Measurements from ENCODE around the gene DNAAF1.
"Not testable (repeated sequence)": the region's sequence is repeated elsewhere in the genome, so short reads cannot be mapped to it uniquely, and the experiment has no call there.

Gene DNAAF1

GRCh38 chr16:84115919-84116719, 29.0 kb upstream of the DNAAF1 start:
- H3K27ac ChIP-seq (ENCODE audit: low read depth, low read length) = peak overlapping the region; percentile 75
- peaks cover 64% of the 10 kb centered on the region for H3K79me2 ChIP-seq (ENCODE audit: control insufficient read depth, low read length)
- H3F3A ChIP-seq (ENCODE audit: control insufficient read depth, insufficient read depth) = peaks cover 7% of the 10 kb centered on the region; the same call in 1 of the 2 replicates
- H4K20me1 ChIP-seq (ENCODE audit: control insufficient read depth, insufficient read depth, low read depth, low read length) = peaks cover 9% of the 10 kb centered on the region; the same call in 1 of the 2 replicates
- peaks cover 13% of the 10 kb centered on the region for H3K36me3 ChIP-seq (ENCODE audit: control insufficient read depth, low read length)
- H3K4me1 ChIP-seq (ENCODE audit: control insufficient read depth, low read length) = peaks cover 24% of the 10 kb centered on the region
- H3K27me3 ChIP-seq (ENCODE audit: control insufficient read depth, low read length) = no peaks in the 10 kb centered on the region
- H3K4me2 ChIP-seq (ENCODE audit: low read length) = peak overlapping the region; percentile 96
- H3K9me3 ChIP-seq (ENCODE audit: control insufficient read depth, insufficient read depth, low read length) = no peaks in the 10 kb centered on the region
- H3K4me3 ChIP-seq (ENCODE audit: low read length) = peak overlapping the region; percentile 90
- TF ChIP-seq CTCF (IDR thresholded peaks at IDR 0.05; ENCODE audit: low read depth, low read length, poor library complexity, severe bottlenecking) (no peak), EZH2phosphoT487 (IDR thresholded peaks at IDR 0.05; ENCODE audit: borderline replicate concordance, low read length) (no peak)
- no peaks in the 10 kb centered on the region for H3K9me2 ChIP-seq (replicated peaks; ENCODE audit: control insufficient read depth, low read length)

GRCh38 chr16:84116720-84117493, 28.2 kb upstream of the DNAAF1 start, which contains the start of gene MBTPS1:
Gene MBTPS1 (minus strand): TSS chr16:84116942. CDS start chr16:84101783, 15,159 bp downstream.
- peak within 1 kb of the TSS; percentile 90 for H3K4me3 ChIP-seq (ENCODE audit: low read length)
- H3K4me1 ChIP-seq (ENCODE audit: control insufficient read depth, low read length) = peaks cover 17% of the 10 kb centered on the region
- peaks cover 6% of the 10 kb centered on the region; the same call in 1 of the 2 replicates for H4K20me1 ChIP-seq (ENCODE audit: control insufficient read depth, insufficient read depth, low read depth, low read length)
- no peaks in the 10 kb centered on the region for H3K9me3 ChIP-seq (ENCODE audit: control insufficient read depth, insufficient read depth, low read length)
- TF ChIP-seq EZH2phosphoT487 (IDR thresholded peaks at IDR 0.05; ENCODE audit: borderline replicate concordance, low read length) = no peak
- TF ChIP-seq CTCF (IDR thresholded peaks at IDR 0.05; ENCODE audit: low read depth, low read length, poor library complexity, severe bottlenecking) = no peak
- H3K4me2 ChIP-seq (ENCODE audit: low read length) = peak within 1 kb of the TSS; percentile 96
- H3K79me2 ChIP-seq (ENCODE audit: control insufficient read depth, low read length) = peaks cover 56% of the 10 kb centered on the region
- no peaks in the 10 kb centered on the region for H3K27me3 ChIP-seq (ENCODE audit: control insufficient read depth, low read length)
- H3K27ac ChIP-seq (ENCODE audit: low read depth, low read length) = peak within 1 kb of the TSS; percentile 75
- peaks cover 7% of the 10 kb centered on the region; the same call in 1 of the 2 replicates for H3F3A ChIP-seq (ENCODE audit: control insufficient read depth, insufficient read depth)
- peaks cover 13% of the 10 kb centered on the region; the same call in 1 of the 2 replicates for H3K36me3 ChIP-seq (ENCODE audit: control insufficient read depth, low read length)
- H3K9me2 ChIP-seq (replicated peaks; ENCODE audit: control insufficient read depth, low read length) = no peaks in the 10 kb centered on the region

GRCh38 chr16:84117494-84117843, 27.6 kb upstream of the DNAAF1 start:
- H4K20me1 ChIP-seq (ENCODE audit: control insufficient read depth, insufficient read depth, low read depth, low read length) = peaks cover 6% of the 10 kb centered on the region; the same call in 1 of the 2 replicates
- H3K9me3 ChIP-seq (ENCODE audit: control insufficient read depth, insufficient read depth, low read length) = no peaks in the 10 kb centered on the region
- H3K4me1 ChIP-seq (ENCODE audit: control insufficient read depth, low read length) = peaks cover 16% of the 10 kb centered on the region
- H3K36me3 ChIP-seq (ENCODE audit: control insufficient read depth, low read length) = peaks cover 13% of the 10 kb centered on the region; the same call in 1 of the 2 replicates
- peak overlapping the region; percentile 90 for H3K4me3 ChIP-seq (ENCODE audit: low read length)
- peaks cover 50% of the 10 kb centered on the region for H3K79me2 ChIP-seq (ENCODE audit: control insufficient read depth, low read length)
- H3K27me3 ChIP-seq (ENCODE audit: control insufficient read depth, low read length) = no peaks in the 10 kb centered on the region
- H3K9me2 ChIP-seq (replicated peaks; ENCODE audit: control insufficient read depth, low read length) = no peaks in the 10 kb centered on the region
- no peak for TF ChIP-seq CTCF (IDR thresholded peaks at IDR 0.05; ENCODE audit: low read depth, low read length, poor library complexity, severe bottlenecking)
- no peak for TF ChIP-seq EZH2phosphoT487 (IDR thresholded peaks at IDR 0.05; ENCODE audit: borderline replicate concordance, low read length)
- H3F3A ChIP-seq (ENCODE audit: control insufficient read depth, insufficient read depth) = peaks cover 7% of the 10 kb centered on the region; the same call in 1 of the 2 replicates
- H3K4me2 ChIP-seq (ENCODE audit: low read length) = peak overlapping the region; percentile 96
- H3K27ac ChIP-seq (ENCODE audit: low read depth, low read length) = peak overlapping the region; percentile 75

- Histone ChIP-seq H3K36me3 (ENCODE audit: control insufficient read depth, low read length) (peaks cover 13% of the 10 kb centered on the region; the same call in 1 of the 2 replicates), H3K79me2 (ENCODE audit: control insufficient read depth, low read length) (peaks cover 42% of the 10 kb centered on the region), H3K4me2 (ENCODE audit: low read length) (peak overlapping the region; percentile 96), H3K4me1 (ENCODE audit: control insufficient read depth, low read length) (peaks cover 16% of the 10 kb centered on the region)
- not testable (repeated sequence) for H3K27me3 ChIP-seq (ENCODE audit: control insufficient read depth, low read length); H3K4me3 ChIP-seq (ENCODE audit: low read length); H3K9me2 ChIP-seq (replicated peaks; ENCODE audit: control insufficient read depth, low read length); H3K27ac ChIP-seq (ENCODE audit: low read depth, low read length); H4K20me1 ChIP-seq (ENCODE audit: control insufficient read depth, insufficient read depth, low read depth, low read length); H3K9me3 ChIP-seq (ENCODE audit: control insufficient read depth, insufficient read depth, low read length); H3F3A ChIP-seq (ENCODE audit: control insufficient read depth, insufficient read depth)
Measured at GRCh38 chr16:84118315-84118714, 26.8 kb upstream of the DNAAF1 start.
